K562 (cell line): ENCODE measurements around the gene PITPNC1. TPM values are rescaled to one million over a fixed set of nuclear protein-coding genes. Genes with fewer than 3 reads are reported as not detected.

ENCODE experiments used
- ATAC-seq: fragments of 200-7000 bp; cut with Tn5 transposase; 3 replicates; pipeline ENCODE4 v1.9.1; 2020; ENCODE audit warnings: moderate library complexity
- BruUV-seq: library from RNA; stranded (reverse); fragments of 400-500 nt; replicated peaks from 2 replicates; lab custom pipeline; 2021; lab: Mats Ljungman, UMichigan
- CTCF ChIA-PET: fragments of 300-600 bp; formaldehyde crosslinking; extraction: SDS; loops from one replicate; lab custom pipeline; 2021; ENCODE audit warnings: low intra/inter-chr PET ratio; lab: Yijun Ruan, JAX
- POLR2A ChIA-PET: fragments of 300-600, 350-650 bp; sonication (Branson Sonifier 250); formaldehyde crosslinking; extraction: SDS; loops from one replicate; lab custom pipeline; 2021; ENCODE audit warnings: antibody characterized with exemption, inconsistent platforms; lab: Yijun Ruan, JAX
- DNase-seq, 4 experiments: peaks; one replicate each; pipeline versions ENCODE4 v3.0.0 to v3.0.0-alpha.2; 2011 to 2018; ENCODE audit warnings: low spot score in 3 of 4, mixed read lengths in 3 of 4; ENCODE audit errors: extremely low read depth in 1 of 4
- FAIRE-seq: peaks from 2 replicates; lab custom pipeline; 2011; peaks lifted over from hg19 to GRCh38; lab: Jason Lieb, UNC
- H2AFZ ChIP-seq: 2 replicates; pipeline ENCODE4 v1.6.0; 2011; ENCODE audit warnings: low read depth, low read length, control low read depth, inconsistent platforms
- H3K27ac ChIP-seq: fragments of 200-600 bp; 3 replicates; pipeline ENCODE4 v1.8.0; 2011; ENCODE audit warnings: low read depth, mild to moderate bottlenecking, control low read depth, inconsistent platforms, low read length, moderate library complexity, mixed read lengths; ENCODE audit errors: extremely low read depth
- H3K27me3 ChIP-seq, 2 experiments: fragments of 300-600 bp in 1 of 2; 2 replicates in 1 of 2; 3 replicates in 1 of 2; pipeline versions ENCODE4 v1.6.0 to v1.8.0; 2011; ENCODE audit warnings: inconsistent platforms in 2 of 2, low read length in 2 of 2, mild to moderate bottlenecking in 1 of 2, mixed read lengths in 1 of 2, moderate library complexity in 1 of 2; ENCODE audit not compliant: control insufficient read depth in 2 of 2, insufficient read depth in 2 of 2
- H3K36me3 ChIP-seq: fragments of 300-600 bp; 3 replicates; pipeline ENCODE4 v1.8.0; 2011; ENCODE audit warnings: mild to moderate bottlenecking, low read length, inconsistent platforms; ENCODE audit not compliant: control insufficient read depth, insufficient read depth
- H3K4me1 ChIP-seq, 2 experiments: fragments of 200-600 bp in 1 of 2; replicated peaks in 1 of 2; 2 replicates in 1 of 2; 3 replicates in 1 of 2; pipeline versions ENCODE4 v1.5.1 to v1.8.0; 2011; ENCODE audit warnings: inconsistent platforms in 2 of 2, low read length in 2 of 2, mild to moderate bottlenecking in 1 of 2, mixed read lengths in 1 of 2, moderate library complexity in 1 of 2; ENCODE audit not compliant: control insufficient read depth in 2 of 2, insufficient read depth in 2 of 2
- H3K4me2 ChIP-seq: 2 replicates; pipeline ENCODE4 v1.6.1; 2011; ENCODE audit warnings: low read length, control low read depth, inconsistent platforms, mixed read lengths; ENCODE audit not compliant: insufficient read depth
- H3K4me3 ChIP-seq: fragments of 200-600 bp; sonication (generic), shearing (Covaris generic); 2 replicates; pipeline ENCODE4 v1.5.1; 2016; ENCODE audit warnings: control low read depth, inconsistent platforms
- H3K79me2 ChIP-seq: fragments of 200-600 bp; 3 replicates; pipeline ENCODE4 v1.8.0; 2011; ENCODE audit warnings: low read length, inconsistent platforms; ENCODE audit not compliant: control insufficient read depth, insufficient read depth
- H3K9ac ChIP-seq, 2 experiments: 2 replicates each; pipeline versions ENCODE4 v1.6.0 to v1.6.1; 2011; ENCODE audit warnings: low read depth in 2 of 2, low read length in 2 of 2, control low read depth in 1 of 2, inconsistent platforms in 1 of 2, mild to moderate bottlenecking in 1 of 2, mixed read lengths in 1 of 2; ENCODE audit not compliant: insufficient read depth in 1 of 2
- H3K9me1 ChIP-seq: one replicate; pipeline ENCODE4 v1.6.0; 2011; ENCODE audit warnings: inconsistent platforms, mild to moderate bottlenecking, low read length, moderate library complexity; ENCODE audit not compliant: control insufficient read depth, insufficient read depth
- H3K9me3 ChIP-seq: replicated peaks from 2 replicates; pipeline ENCODE4 v1.5.1; 2011; ENCODE audit warnings: low read depth, low read length, inconsistent platforms; ENCODE audit not compliant: control insufficient read depth, insufficient read depth
- H4K20me1 ChIP-seq: replicated peaks from 2 replicates; pipeline ENCODE4 v1.6.1; 2011; ENCODE audit warnings: low read length, inconsistent platforms, mixed read lengths; ENCODE audit not compliant: control insufficient read depth, insufficient read depth
- ATF2 ChIP-seq: sonication (generic); formaldehyde crosslinking; IDR thresholded peaks from 2 replicates; pipeline ENCODE4 v1.8.1; 2022; ENCODE audit warnings: missing genetic modification reagents
- HNRNPL ChIP-seq: fragments of 200-400 bp; formaldehyde crosslinking; IDR thresholded peaks from 2 replicates; pipeline ENCODE4 v1.6.1; 2017; ENCODE audit warnings: low read depth, mild to moderate bottlenecking, low read length
- NFXL1 ChIP-seq: fragments of 450-650 bp; formaldehyde crosslinking; IDR thresholded peaks from 2 replicates; pipeline ENCODE4 v1.4.0; 2021; ENCODE audit warnings: mild to moderate bottlenecking
- PRPF4 ChIP-seq: fragments of 200-400 bp; formaldehyde crosslinking; IDR thresholded peaks from one replicate; pipeline ENCODE4 v1.6.1; 2017; ENCODE audit warnings: low read length, low read depth, mild to moderate bottlenecking; ENCODE audit not compliant: insufficient read depth, poor library complexity, severe bottlenecking
- SIN3B ChIP-seq: fragments of 450-650 bp; IDR thresholded peaks from 2 replicates; pipeline ENCODE4 v1.6.1; 2017; ENCODE audit warnings: low read depth, mild to moderate bottlenecking, moderate library complexity
- SMAD2 ChIP-seq: fragments of 150-350 bp; IDR thresholded peaks from 2 replicates; pipeline ENCODE4 v1.6.1; 2014; ENCODE audit warnings: low read depth, mild to moderate bottlenecking, low read length
- TAF15 ChIP-seq: fragments of 200-400 bp; formaldehyde crosslinking; IDR thresholded peaks from 2 replicates; pipeline ENCODE4 v1.6.1; 2017; ENCODE audit warnings: mild to moderate bottlenecking, low read depth, low read length, moderate library complexity
- TFAM ChIP-seq: fragments of 250-450 bp; sonication (Bioruptor Pico); conservative IDR thresholded peaks from 2 replicates; pipeline ENCODE4 v1.5.0; 2021; ENCODE audit warnings: mild to moderate bottlenecking, moderate library complexity
- ZNF316 ChIP-seq: fragments of 450-650 bp; IDR thresholded peaks from 2 replicates; pipeline ENCODE4 v1.6.1; 2016
- ZNF695 ChIP-seq: fragments of 450-650 bp; formaldehyde crosslinking; IDR thresholded peaks from 2 replicates; pipeline ENCODE4 v1.4.0; 2020; ENCODE audit warnings: mild to moderate bottlenecking, moderate library complexity
- WGBS: fragments of 100-300 bp; shearing (Covaris generic); methylation state at CpG from one replicate; pipeline ENCODE4 v1.1.6; 2016; ENCODE audit warnings: low coverage, mixed read lengths; ENCODE audit not compliant: insufficient coverage; ENCODE audit errors: missing lambda C conversion rate; 5-methylcytosine and 5-hydroxymethylcytosine counted together
- in situ Hi-C: fragments of 300-500 bp; cut with MboI; formaldehyde crosslinking; loops from 4 replicates; pipeline ENCODE4 v1.15.0; 2018; ENCODE audit warnings: inconsistent platforms, mixed read lengths
- intact Hi-C: fragments of 100-400 bp; cut with micrococcal nuclease; formaldehyde crosslinking; loops from 2 replicates; pipeline ENCODE4 v1.14.2; 2022
- polyA plus RNA-seq, 8 experiments: library from polyadenylated mRNA; depleted of rRNA in 4 of 8; stranded (reverse) in 5 of 8; unstranded in 3 of 8; fragments of >200 nt; fragmentation: Nextera tagmentation in 2 of 8; fragmentation: Illumina TruSeq in 1 of 8; extraction: Ambion mirVana in 2 of 8; extraction: Trizol in 1 of 8; gene quantifications; 2 replicates each; pipeline versions ENCODE4 v1.2.1 to v1.2.3, GENCODE V29; 2011 to 2014; ENCODE audit warnings: inconsistent platforms in 1 of 8, missing spikeins in 1 of 8
- total RNA-seq, 7 experiments: library from RNA; depleted of rRNA in 6 of 7; stranded (reverse); fragments of >200 nt in 6 of 7; fragmentation: Illumina TruSeq in 2 of 7; extraction: Trizol in 2 of 7; gene quantifications; 2 replicates each; pipeline versions ENCODE4 v1.2.1 to v1.2.3, GENCODE V29; 2011 to 2021; ENCODE audit warnings: low replicate concordance in 1 of 7

PITPNC1 gene
- total and polyA plus RNA-seq, 9 of the 15 experiments (the other 6 are each of a cell fraction or from before 2014, with no cell fraction given): 0.11 to 1.1 (median 0.65) TPM

DNA sequence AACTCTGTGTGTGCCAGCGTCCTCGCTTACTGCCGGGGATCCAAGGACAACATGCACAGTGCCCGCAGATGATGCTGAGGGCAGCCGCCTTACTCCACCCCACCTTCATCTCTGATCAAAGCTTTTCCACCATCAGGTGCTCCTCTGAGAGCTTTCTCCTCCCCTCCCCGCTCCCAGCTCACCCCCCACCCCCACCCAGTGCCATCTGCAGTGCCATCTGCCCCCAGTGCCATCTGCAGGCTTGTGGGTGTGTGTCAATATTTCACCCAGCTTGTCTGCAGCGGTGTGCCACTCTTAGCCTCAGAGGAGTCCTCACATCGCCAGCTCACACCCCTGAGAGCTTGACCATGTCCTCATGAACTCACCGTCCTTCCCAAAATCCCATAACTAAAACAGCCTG lies 242.5 kb downstream of the PITPNC1 start:
- intact Hi-C loops: no loop called here
- BruUV-seq: no TSS peak

More for the DNA sequence above, 242.5 kb downstream of the PITPNC1 start:
- in situ Hi-C loops: no loop called here
- no peak overlapping the region for H3K27ac ChIP-seq
- no peaks in the 10 kb centered on the region for H3K4me1 ChIP-seq
- H3K79me2 ChIP-seq: no peaks in the 10 kb centered on the region
- no peaks in the 10 kb centered on the region; the same call in 1 of the 2 replicates for H4K20me1 ChIP-seq
- H3K9me3 ChIP-seq: no peaks in the 10 kb centered on the region
- no peak overlapping the region for H3K4me2 ChIP-seq
- ChIA-PET POLR2A (interaction anchor here (1.0 kb wide), 1 partner anchor 14 kb away, joined by 4 read pairs; no protein-coding TSS in a partner anchor), CTCF (no interaction called here)
- H3K36me3 ChIP-seq: no peaks in the 10 kb centered on the region
- FAIRE-seq: no peak
- H3K4me3 ChIP-seq: no peak overlapping the region
- WGBS: 3% methylated on average over 6 of the region's 9 CpGs
- H3K27me3 ChIP-seq: peaks cover 24 to 44% of the 10 kb centered on the region in 2 experiments; a peak in 4 of 5 replicates
- no peak overlapping the region for H2AFZ ChIP-seq
- no peak for ATAC-seq
- no peak for TF ChIP-seq TAF15
- no peak for TF ChIP-seq ATF2 (CRISPR knock-in tag)
- TF ChIP-seq SIN3B: no peak
- TF ChIP-seq PRPF4: no peak
- no peak for TF ChIP-seq SMAD2
- TF ChIP-seq ZNF316: no peak
- no peak for TF ChIP-seq ZNF695 (CRISPR knock-in tag)
- no peak for TF ChIP-seq NFXL1
- TF ChIP-seq HNRNPL: no peak
- no peak for TF ChIP-seq TFAM (CRISPR knock-in tag)
- DNase-seq: no peak
- no peaks in the 10 kb centered on the region for H3K9me1 ChIP-seq
- H3K9ac ChIP-seq: no peak overlapping the region
